Sigmoid colon (tissue), 4 donors: ENCODE measurements around the gene HS3ST4.

Source experiments
- CTCF ChIP-seq, 4 experiments: fragments of 450-650 bp in 3 of 4; fragments of 200-600 bp in 1 of 4; IDR thresholded peaks; one replicate each; pipeline ENCODE4 v1.5.1; 2016 to 2019; ENCODE audit warnings: antibody characterized with exemption in 4 of 4, mild to moderate bottlenecking in 3 of 4, moderate library complexity in 2 of 4
- EP300 ChIP-seq, 4 donors: sonication (generic); formaldehyde crosslinking; IDR thresholded peaks; one replicate each; pipeline ENCODE4 v1.6.1; 2017; ENCODE audit warnings: antibody characterized with exemption in 4 of 4
- POLR2A ChIP-seq, 2 donors: fragments of 450-650 bp; IDR thresholded peaks; one replicate each; pipeline ENCODE4 v1.6.1; 2016; ENCODE audit warnings: antibody characterized with exemption in 2 of 2, mild to moderate bottlenecking in 2 of 2, moderate library complexity in 2 of 2
- POLR2AphosphoS5 ChIP-seq, 4 donors: sonication (generic); formaldehyde crosslinking; IDR thresholded peaks; one replicate each; pipeline ENCODE4 v1.6.1; 2017; ENCODE audit warnings: antibody characterized with exemption in 4 of 4

- no peak for TF ChIP-seq CTCF (IDR thresholded peaks at IDR 0.05)
- no peak for TF ChIP-seq POLR2A (IDR thresholded peaks at IDR 0.05)
- no peak for TF ChIP-seq POLR2AphosphoS5 (IDR thresholded peaks at IDR 0.05)
- TF ChIP-seq EP300 (IDR thresholded peaks at IDR 0.05) = no peak
Observed at GRCh38 chr16:25988084-25988483, 296.3 kb downstream of the HS3ST4 start.
